Calu3 (cell line): Measurements from ENCODE around the gene LGR6. TPM values are rescaled to one million over a fixed set of nuclear protein-coding genes. Genes with fewer than 3 reads are reported as not detected.

Source experiments
- BruUV-seq: library from RNA; stranded (reverse); fragments of 400-500 nt; replicated peaks from 2 replicates; lab custom pipeline; 2021; lab: Mats Ljungman, UMichigan
- CTCF ChIA-PET: fragments of 300-600 bp; sonication (Branson Sonifier 250); formaldehyde crosslinking; loops from one replicate; lab custom pipeline; 2022; ENCODE audit warnings: antibody characterized with exemption; lab: Charles Lee
- DNase-seq: peaks from one replicate; pipeline ENCODE4 v3.0.0; 2022
- H3K27ac Mint-ChIP-seq: one replicate; pipeline ENCODE4 v1.8.0; 2022; ENCODE audit warnings: mixed read lengths; ENCODE audit not compliant: unreplicated experiment
- H3K27me3 Mint-ChIP-seq: one replicate; pipeline ENCODE4 v1.8.0; 2022; ENCODE audit warnings: mixed read lengths; ENCODE audit not compliant: unreplicated experiment
- H3K36me3 Mint-ChIP-seq: one replicate; pipeline ENCODE4 v1.8.0; 2022; ENCODE audit warnings: mild to moderate bottlenecking, moderate library complexity, mixed read lengths; ENCODE audit not compliant: insufficient read depth, unreplicated experiment
- H3K4me1 Mint-ChIP-seq: one replicate; pipeline ENCODE4 v1.8.0; 2022; ENCODE audit warnings: mild to moderate bottlenecking, low read depth, mixed read lengths; ENCODE audit not compliant: unreplicated experiment
- H3K4me3 Mint-ChIP-seq: one replicate; pipeline ENCODE4 v1.8.0; 2022; ENCODE audit warnings: mild to moderate bottlenecking, low read depth, moderate library complexity, mixed read lengths; ENCODE audit not compliant: unreplicated experiment
- H3K9me3 Mint-ChIP-seq: one replicate; pipeline ENCODE4 v1.8.0; 2022; ENCODE audit warnings: low read depth, mixed read lengths; ENCODE audit not compliant: unreplicated experiment
- CTCF ChIP-seq: fragments of 200-600 bp; IDR thresholded peaks from one replicate; pipeline ENCODE4 v1.8.0; 2022; ENCODE audit warnings: antibody characterized with exemption; ENCODE audit not compliant: unreplicated experiment
- intact Hi-C: fragments of 100-400 bp; cut with micrococcal nuclease; formaldehyde crosslinking; loops from one replicate; pipeline ENCODE4 v1.10.0; 2022; ENCODE audit not compliant: unreplicated experiment
- total RNA-seq: library from RNA; stranded (reverse); gene quantifications from 2 replicates; pipeline ENCODE4 v1.2.3, GENCODE V29; 2022

The LGR6 gene
- total RNA-seq, 1 experiment from 2014 or later = not detected

DNA sequence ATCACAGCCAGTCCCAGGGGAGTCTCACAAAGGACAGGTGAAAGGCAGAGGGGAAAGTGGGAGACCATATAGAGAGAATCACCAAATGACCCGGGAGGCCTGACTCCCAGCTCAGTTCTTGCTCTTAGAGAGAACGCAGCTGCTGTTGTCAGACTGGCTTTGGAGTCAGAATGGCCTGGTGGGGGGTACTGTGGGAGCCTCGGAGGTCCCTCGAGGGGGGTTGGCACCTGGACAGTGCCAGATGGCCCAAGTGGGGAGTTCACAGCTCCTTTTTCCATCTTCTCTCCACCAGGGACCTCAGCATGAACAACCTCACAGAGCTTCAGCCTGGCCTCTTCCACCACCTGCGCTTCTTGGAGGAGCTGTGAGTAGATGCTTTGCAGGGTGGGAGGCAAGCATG, 31.5 kb downstream of the LGR6 start:
- Mint-ChIP-seq H3K27ac (no peak overlapping the region), H3K36me3 (no peaks in the 10 kb centered on the region), H3K4me1 (no peaks in the 10 kb centered on the region), H3K9me3 (no peaks in the 10 kb centered on the region), H3K27me3 (peaks cover 100% of the 10 kb centered on the region), H3K4me3 (no peak overlapping the region)
- TF ChIP-seq CTCF = no peak
- DNase-seq = no peak
- intact Hi-C loops = no loop called here
- no TSS peak for BruUV-seq
- CTCF ChIA-PET = interaction anchor here (0.6 to 1.9 kb wide), 4 partner anchors 11 to 46 kb away, joined by 3 to 7 read pairs (median 4); partner anchors contain the start of gene LGR6

DNA sequence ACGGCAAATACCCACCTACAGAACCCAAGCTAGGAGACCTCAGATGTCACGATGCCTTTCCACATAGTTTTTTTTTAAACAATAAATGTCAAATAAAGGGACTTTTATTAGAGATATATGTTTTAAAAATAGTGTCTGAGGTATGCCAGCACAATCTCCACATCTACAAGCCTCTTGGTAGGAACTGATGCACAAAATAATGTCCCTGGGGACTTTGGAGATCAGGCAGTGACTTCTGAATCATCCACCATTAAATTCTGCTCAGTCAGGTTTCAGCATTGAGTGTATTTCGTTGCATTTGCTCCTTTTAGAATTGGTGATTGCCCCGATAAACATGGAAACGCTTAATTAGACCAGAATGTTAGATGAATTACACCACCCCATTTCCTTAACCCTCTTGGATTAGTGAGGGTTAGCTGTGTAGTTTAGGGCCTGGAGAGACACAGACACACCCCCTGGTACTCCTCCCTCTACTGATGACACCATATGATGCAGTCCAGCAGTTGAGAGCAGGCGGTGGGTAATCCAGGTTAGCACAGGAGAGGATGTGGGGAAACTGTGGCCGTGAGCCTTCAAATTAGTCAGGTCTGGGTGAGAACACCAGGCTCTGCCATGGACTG, 33.6 kb downstream of the LGR6 start:
- no peaks in the 10 kb centered on the region for H3K36me3 Mint-ChIP-seq
- TF ChIP-seq CTCF = no peak
- H3K4me3 Mint-ChIP-seq = no peak overlapping the region
- BruUV-seq = no TSS peak
- no peaks in the 10 kb centered on the region for H3K9me3 Mint-ChIP-seq
- no peaks in the 10 kb centered on the region for H3K4me1 Mint-ChIP-seq
- no peak overlapping the region for H3K27ac Mint-ChIP-seq
- DNase-seq = no peak
- intact Hi-C loops = no loop called here
- CTCF ChIA-PET = no interaction called here
- peaks cover 90% of the 10 kb centered on the region for H3K27me3 Mint-ChIP-seq

GRCh38 chr1:202227997-202228401, 34.4 kb downstream of the LGR6 start:
- BruUV-seq = no TSS peak
- H3K27me3 Mint-ChIP-seq = peaks cover 82% of the 10 kb centered on the region
- H3K27ac Mint-ChIP-seq = no peak overlapping the region
- intact Hi-C loops = no loop called here
- no peak for TF ChIP-seq CTCF
- no peaks in the 10 kb centered on the region for H3K4me1 Mint-ChIP-seq
- no peak for DNase-seq
- H3K4me3 Mint-ChIP-seq = no peak overlapping the region
- CTCF ChIA-PET = no interaction called here
- H3K9me3 Mint-ChIP-seq = no peaks in the 10 kb centered on the region
- H3K36me3 Mint-ChIP-seq = no peaks in the 10 kb centered on the region

GRCh38 chr1:202228484-202229122, 35.0 kb downstream of the LGR6 start:
- Mint-ChIP-seq H3K27me3 (peaks cover 76% of the 10 kb centered on the region), H3K9me3 (no peaks in the 10 kb centered on the region), H3K36me3 (no peaks in the 10 kb centered on the region), H3K4me1 (no peaks in the 10 kb centered on the region), H3K27ac (no peak overlapping the region), H3K4me3 (no peak overlapping the region)
- BruUV-seq = no TSS peak
- CTCF ChIA-PET = no interaction called here
- no peak for TF ChIP-seq CTCF
- no peak for DNase-seq
- intact Hi-C loops = no loop called here
